Right lobe of liver (tissue), 6 donors: Measurements from ENCODE around the gene TRIM31. TPM values are rescaled to one million over a fixed set of nuclear protein-coding genes. Genes with fewer than 3 reads are reported as not detected.

Experiments used
- ATAC-seq, 4 donors: fragments of 200-7000 bp; cut with Tn5 transposase; one replicate each; pipeline ENCODE4 v1.9.1; 2020; ENCODE audit warnings: mild to moderate bottlenecking in 4 of 4, moderate library complexity in 4 of 4
- DNase-seq, 3 donors: peaks; one replicate each; pipeline ENCODE4 v3.0.0-alpha.2; 2020
- H3K27ac ChIP-seq, 3 donors: fragments of 200-600 bp; one replicate each; pipeline ENCODE4 v1.8.0; 2022
- H3K27me3 ChIP-seq, 2 donors: fragments of 200-600 bp; one replicate each; pipeline ENCODE4 v1.8.0; 2022
- H3K36me3 ChIP-seq, 4 donors: fragments of 200-600 bp; sonication (generic) in 1 of 4; one replicate each; pipeline versions ENCODE4 v1.5.1 to v1.8.0; 2017 to 2022; ENCODE audit warnings: control low read depth in 1 of 4
- H3K4me1 ChIP-seq, 4 donors: fragments of 200-600 bp; sonication (generic) in 1 of 4; one replicate each; pipeline versions ENCODE4 v1.5.1 to v1.8.0; 2017 to 2022; ENCODE audit warnings: control low read depth in 1 of 4
- H3K4me3 ChIP-seq, 3 donors: fragments of 200-600 bp; one replicate each; pipeline ENCODE4 v1.8.0; 2022
- H3K9me3 ChIP-seq, 4 donors: fragments of 200-600 bp; sonication (generic) in 1 of 4; one replicate each; pipeline versions ENCODE4 v1.5.1 to v1.8.0; 2017 to 2022; ENCODE audit warnings: control low read depth in 1 of 4
- CTCF ChIP-seq, 4 donors: fragments of 200-600 bp in 3 of 4; fragments of 450-650 bp in 1 of 4; IDR thresholded peaks; one replicate each; pipeline versions ENCODE4 v1.5.1 to v1.8.0; 2016 to 2022; ENCODE audit warnings: antibody characterized with exemption in 4 of 4, mild to moderate bottlenecking in 2 of 4
- POLR2A ChIP-seq: fragments of 450-650 bp; IDR thresholded peaks from one replicate; pipeline ENCODE4 v1.6.1; 2017; ENCODE audit warnings: antibody characterized with exemption, mild to moderate bottlenecking
- WGBS: methylation state at CpG from one replicate; pipeline ENCODE4 v1.1.6; 2018; ENCODE audit warnings: low coverage, low lambda C conversion rate; ENCODE audit not compliant: insufficient coverage; ENCODE audit errors: missing lambda C conversion rate; 5-methylcytosine and 5-hydroxymethylcytosine counted together
- intact Hi-C, 2 donors: fragments of 100-400 bp; cut with DNase I; formaldehyde crosslinking; loops; one replicate each; pipeline versions ENCODE4 v1.11.2 to v1.14.1; 2022
- total RNA-seq, 6 experiments: library from RNA; depleted of rRNA in 2 of 6; stranded (reverse); fragments of >200 nt in 2 of 6; fragmentation: NEBNext Ultra II Directional in 3 of 6; extraction: Animal tissue kit (Norgen Biotek cat#: 25700) in 3 of 6; gene quantifications; one replicate each; pipeline versions ENCODE4 v1.1.0 to v1.2.4, GENCODE V29; 2016 to 2023
- donor health status: DM: no; HTN: yes; CAD: no.
- donor health status: DM: no; HTN: no; CAD: no.
- donor health status: DM: no; HTN: no; CAD: no.
- donor health status: DM: no; HTN: yes; CAD: no.
- donor health status: DM: no; HTN: yes; CAD: no.

The TRIM31 gene
- total RNA-seq, 6 experiments from 2014 or later, result 0.32 to 5.1 (median 0.60) TPM

GRCh38 chr6:30154061-30154460 lies 41.2 kb upstream of the TRIM31 start:
- H3K27me3 ChIP-seq, result no peaks in the 10 kb centered on the region
- H3K4me1 ChIP-seq, result no peaks in the 10 kb centered on the region
- no peaks in the 10 kb centered on the region for H3K36me3 ChIP-seq
- ATAC-seq (no peak), DNase-seq (no peak)
- intact Hi-C loops, result no loop called here
- no peak overlapping the region for H3K27ac ChIP-seq
- H3K9me3 ChIP-seq, result no peaks in the 10 kb centered on the region
- no peak overlapping the region for H3K4me3 ChIP-seq
- TF ChIP-seq CTCF (IDR thresholded peaks at IDR 0.05), result no peak
- TF ChIP-seq POLR2A, result no peak
- 82% methylated on average over 6 of the region's 17 CpGs for WGBS

GRCh38 chr6:30152910-30153610 lies 40.2 kb upstream of the TRIM31 start:
- ATAC-seq, result no peak
- Histone ChIP-seq H3K4me3 (no peak overlapping the region), H3K27ac (no peak overlapping the region), H3K4me1 (no peaks in the 10 kb centered on the region), H3K9me3 (no peaks in the 10 kb centered on the region), H3K36me3 (no peaks in the 10 kb centered on the region), H3K27me3 (no peaks in the 10 kb centered on the region)
- TF ChIP-seq POLR2A (no peak), CTCF (IDR thresholded peaks at IDR 0.05) (no peak)
- intact Hi-C loops, result no loop called here
- 80% methylated on average over 2 of the region's 3 CpGs for WGBS
- no peak for DNase-seq

GRCh38 chr6:30152016-30152673 lies 39.3 kb upstream of the TRIM31 start:
- DNase-seq (no peak), ATAC-seq (peak in 3 of 4 donors; percentile 35 to 56 (median 41))
- H3K27me3 ChIP-seq, result no peaks in the 10 kb centered on the region
- TF ChIP-seq POLR2A (no peak), CTCF (IDR thresholded peaks at IDR 0.05) (no peak)
- no peaks in the 10 kb centered on the region for H3K9me3 ChIP-seq
- 43% methylated on average over 4 of the region's 4 CpGs for whole genome bisulfite sequencing
- no peak overlapping the region for H3K27ac ChIP-seq
- H3K4me3 ChIP-seq, result no peak overlapping the region
- no peaks in the 10 kb centered on the region for H3K36me3 ChIP-seq
- intact Hi-C loops, result no loop called here
- H3K4me1 ChIP-seq, result no peaks in the 10 kb centered on the region

- H3K36me3 ChIP-seq, result no peaks in the 10 kb centered on the region
- no peaks in the 10 kb centered on the region for H3K4me1 ChIP-seq
- no peak overlapping the region for H3K27ac ChIP-seq
- no peak for DNase-seq
- intact Hi-C loops, result no loop called here
- no peak overlapping the region for H3K4me3 ChIP-seq
- no peaks in the 10 kb centered on the region for H3K27me3 ChIP-seq
- no peak for TF ChIP-seq POLR2A
- TF ChIP-seq CTCF (IDR thresholded peaks at IDR 0.05), result no peak
- H3K9me3 ChIP-seq, result no peaks in the 10 kb centered on the region
- no peak for ATAC-seq
- WGBS, result 51% methylated on average over 3 of the region's 3 CpGs
Measured at GRCh38 chr6:30151580-30151979, 38.7 kb upstream of the TRIM31 start.
